Measurements from ENCODE around the gene ASF1A. TPM values are rescaled to one million over a fixed set of nuclear protein-coding genes. Genes with fewer than 3 reads are reported as not detected.
"Not testable (repeated sequence)": the region's sequence is repeated elsewhere in the genome, so short reads cannot be mapped to it uniquely, and the experiment has no call there.

The ASF1A gene
- total RNA-seq, 4 donors from 2014 or later: 5.5 to 14.0 (median 8.0) TPM

- H3K27me3 ChIP-seq: no peaks in the 10 kb centered on the region
- H3K4me1 ChIP-seq: peaks cover 0 to 13% (median 0%) of the 10 kb centered on the region in 4 donors
- no peaks in the 10 kb centered on the region for H3K9me3 ChIP-seq
- H3K4me3 ChIP-seq: no peak overlapping the region
- DNase-seq: no peak
- TF ChIP-seq, protein P1, sequence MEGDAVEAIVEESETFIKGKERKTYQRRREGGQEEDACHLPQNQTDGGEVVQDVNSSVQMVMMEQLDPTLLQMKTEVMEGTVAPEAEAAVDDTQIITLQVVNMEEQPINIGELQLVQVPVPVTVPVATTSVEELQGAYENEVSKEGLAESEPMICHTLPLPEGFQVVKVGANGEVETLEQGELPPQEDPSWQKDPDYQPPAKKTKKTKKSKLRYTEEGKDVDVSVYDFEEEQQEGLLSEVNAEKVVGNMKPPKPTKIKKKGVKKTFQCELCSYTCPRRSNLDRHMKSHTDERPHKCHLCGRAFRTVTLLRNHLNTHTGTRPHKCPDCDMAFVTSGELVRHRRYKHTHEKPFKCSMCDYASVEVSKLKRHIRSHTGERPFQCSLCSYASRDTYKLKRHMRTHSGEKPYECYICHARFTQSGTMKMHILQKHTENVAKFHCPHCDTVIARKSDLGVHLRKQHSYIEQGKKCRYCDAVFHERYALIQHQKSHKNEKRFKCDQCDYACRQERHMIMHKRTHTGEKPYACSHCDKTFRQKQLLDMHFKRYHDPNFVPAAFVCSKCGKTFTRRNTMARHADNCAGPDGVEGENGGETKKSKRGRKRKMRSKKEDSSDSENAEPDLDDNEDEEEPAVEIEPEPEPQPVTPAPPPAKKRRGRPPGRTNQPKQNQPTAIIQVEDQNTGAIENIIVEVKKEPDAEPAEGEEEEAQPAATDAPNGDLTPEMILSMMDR (IDR thresholded peaks at IDR 0.05): no peak
- no peak for TF ChIP-seq POLR2A (IDR thresholded peaks at IDR 0.05)
- no peaks in the 10 kb centered on the region for H3K36me3 ChIP-seq
- no peak overlapping the region for H3K27ac ChIP-seq
These were observed 26.8 kb upstream of the ASF1A start for GRCh38 chr6:118867181-118867580.

GRCh38 chr6:118868901-118869300 is 25.1 kb upstream of the ASF1A start:
- H3K4me1 ChIP-seq: peaks cover 0 to 13% (median 0%) of the 10 kb centered on the region in 4 donors
- H3K36me3 ChIP-seq, H3K9me3 ChIP-seq, DNase-seq, H3K4me3 ChIP-seq, H3K27me3 ChIP-seq, H3K27ac ChIP-seq: not testable (repeated sequence)

DNA sequence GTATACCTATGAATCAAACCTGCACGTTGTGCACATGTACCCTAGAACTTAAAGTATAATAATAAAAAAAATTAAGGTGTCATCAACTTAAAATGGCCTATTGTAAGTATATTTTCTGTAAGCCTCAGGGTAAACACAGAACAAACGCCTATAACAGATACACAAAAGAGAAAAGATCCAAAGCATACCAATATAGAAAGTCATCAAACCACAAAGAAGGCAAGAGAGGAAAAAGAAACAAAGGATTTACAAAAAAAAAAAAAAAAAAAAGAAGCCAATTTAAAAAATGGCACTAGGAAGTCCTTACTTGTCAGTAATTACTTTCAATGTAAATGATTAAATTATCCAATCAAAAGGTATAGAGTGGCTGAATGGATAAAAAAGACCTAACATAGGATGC is 24.6 kb upstream of the ASF1A start:
- Histone ChIP-seq H3K36me3 (no peaks in the 10 kb centered on the region), H3K27me3 (no peaks in the 10 kb centered on the region), H3K4me3 (no peak overlapping the region), H3K27ac (no peak overlapping the region), H3K9me3 (no peaks in the 10 kb centered on the region), H3K4me1 (peaks cover 0 to 9% (median 0%) of the 10 kb centered on the region in 4 donors)
- TF ChIP-seq, protein P1 (IDR thresholded peaks at IDR 0.05): no peak
- TF ChIP-seq POLR2A (IDR thresholded peaks at IDR 0.05): no peak
- DNase-seq: no peak

DNA sequence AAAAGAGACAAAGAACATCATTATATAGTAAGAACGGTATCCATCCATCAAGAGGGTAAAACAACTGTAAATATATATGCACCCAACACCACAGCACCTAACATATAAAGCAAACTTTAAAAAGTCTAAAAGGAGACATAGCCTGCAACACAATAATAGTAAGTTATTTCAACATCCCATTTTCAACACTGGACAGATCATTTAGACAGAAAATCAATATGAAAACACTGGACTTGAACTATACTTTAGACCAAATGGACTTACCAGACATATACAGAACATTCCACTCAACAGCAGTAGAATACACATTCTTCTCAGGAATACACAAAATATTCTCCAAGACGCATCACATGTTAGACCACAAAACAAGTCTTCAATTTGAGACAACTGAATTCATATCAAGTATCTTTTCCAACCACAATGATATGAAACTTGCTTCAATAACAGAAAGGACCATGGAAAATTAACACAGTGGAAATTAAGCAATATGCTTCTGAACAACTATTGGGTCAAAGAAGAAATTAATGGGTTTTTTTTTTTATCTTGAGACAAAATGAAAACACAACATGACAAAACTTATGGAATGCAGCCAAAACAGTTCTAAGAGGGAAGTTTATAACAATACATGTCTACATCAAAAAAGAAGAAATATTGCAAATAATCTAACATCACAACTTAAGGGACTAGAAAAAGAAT is 23.9 kb upstream of the ASF1A start:
- TF ChIP-seq, protein P1 (IDR thresholded peaks at IDR 0.05): no peak
- TF ChIP-seq POLR2A (IDR thresholded peaks at IDR 0.05): no peak

DNA sequence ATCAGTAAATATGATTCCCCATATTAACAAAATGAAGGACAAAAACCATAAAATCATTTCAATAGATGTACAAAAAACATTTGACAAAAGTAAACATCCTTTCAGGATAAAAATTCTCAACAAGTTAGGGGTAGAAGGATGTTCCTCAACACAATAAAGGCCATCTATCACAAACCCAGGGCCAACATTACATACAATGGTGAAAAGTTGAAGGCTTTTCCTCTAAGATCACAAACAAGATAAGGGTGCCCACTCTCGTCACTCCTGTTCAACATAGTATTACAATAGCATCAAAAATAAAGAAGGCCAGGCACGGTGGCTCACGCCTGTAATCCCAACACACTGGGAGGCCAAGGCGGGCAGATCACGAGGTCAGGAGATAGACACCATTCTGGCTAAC is 22.6 kb upstream of the ASF1A start:
- TF ChIP-seq POLR2A (IDR thresholded peaks at IDR 0.05): no peak
- TF ChIP-seq, protein P1 (IDR thresholded peaks at IDR 0.05): no peak

More for the DNA sequence above, 23.9 kb upstream of the ASF1A start:
- Histone ChIP-seq H3K36me3 (no peaks in the 10 kb centered on the region), H3K27ac (no peak overlapping the region), H3K27me3 (no peaks in the 10 kb centered on the region), H3K4me1 (peaks cover 0 to 2% (median 0%) of the 10 kb centered on the region in 4 donors), H3K4me3 (no peak overlapping the region), H3K9me3 (no peaks in the 10 kb centered on the region)
- no peak for DNase-seq

DNA sequence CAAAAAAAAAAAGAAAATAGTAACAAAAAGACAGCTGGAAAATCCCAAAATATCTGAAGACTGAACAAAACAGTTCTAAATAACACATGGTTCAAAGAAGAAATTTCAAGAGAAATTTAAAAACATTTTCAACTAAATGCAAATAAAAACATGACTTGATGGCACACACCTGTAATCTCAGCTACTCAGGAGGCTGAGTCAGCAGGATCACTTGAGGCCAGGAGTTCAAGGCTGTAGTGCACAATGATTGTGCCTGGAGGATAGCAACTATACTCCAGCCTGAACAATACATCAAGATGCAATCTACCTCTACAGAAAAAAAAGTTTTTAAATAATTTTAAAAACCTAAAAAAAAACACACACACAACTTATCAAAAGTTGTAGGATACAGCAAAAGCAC is 21.6 kb upstream of the ASF1A start:
- TF ChIP-seq, protein P1 (IDR thresholded peaks at IDR 0.05): no peak
- no peak for TF ChIP-seq POLR2A (IDR thresholded peaks at IDR 0.05)
- Histone ChIP-seq H3K36me3 (no peaks in the 10 kb centered on the region), H3K9me3 (no peaks in the 10 kb centered on the region), H3K27me3 (no peaks in the 10 kb centered on the region), H3K4me3 (no peak overlapping the region), H3K4me1 (no peaks in the 10 kb centered on the region), H3K27ac (no peak overlapping the region)
- no peak for DNase-seq

More for the DNA sequence above, 22.6 kb upstream of the ASF1A start:
- H3K9me3 ChIP-seq: no peaks in the 10 kb centered on the region
- H3K27ac ChIP-seq: no peak overlapping the region
- no peaks in the 10 kb centered on the region for H3K36me3 ChIP-seq
- no peaks in the 10 kb centered on the region for H3K27me3 ChIP-seq
- H3K4me3 ChIP-seq: no peak overlapping the region
- no peak for DNase-seq
- no peaks in the 10 kb centered on the region for H3K4me1 ChIP-seq

Data from Peyer's patch (tissue), 4 donors.